Central memory CD8-positive, alpha-beta T cell (primary cell): ENCODE measurements around the gene CTNND2.

ENCODE experiments used
- ATAC-seq: fragments of 150-1000 bp; cut with Tn5 transposase; replicated peaks from 2 replicates; pipeline ENCODE4 v1.10.0; 2022; ENCODE audit warnings: mild to moderate bottlenecking, moderate FRiP score, moderate number of reproducible peaks; ENCODE audit not compliant: poor library complexity, severe bottlenecking; ENCODE audit errors: extremely low read depth
- DNase-seq, 2 donors: peaks; one replicate each; pipeline ENCODE4 v3.0.0; 2021; ENCODE audit warnings: low spot score in 2 of 2
- H3K27ac Mint-ChIP-seq: one replicate; pipeline ENCODE4 v1.8.0; 2022; ENCODE audit warnings: low read depth, mild to moderate bottlenecking, moderate library complexity, mixed read lengths
- H3K27me3 Mint-ChIP-seq: one replicate; pipeline ENCODE4 v1.8.0; 2022; ENCODE audit warnings: mixed read lengths
- H3K36me3 Mint-ChIP-seq: one replicate; pipeline ENCODE4 v1.8.0; 2022; ENCODE audit warnings: mild to moderate bottlenecking, moderate library complexity, mixed read lengths; ENCODE audit not compliant: insufficient read depth
- H3K4me1 Mint-ChIP-seq: one replicate; pipeline ENCODE4 v1.8.0; 2022; ENCODE audit warnings: mixed read lengths
- H3K4me3 Mint-ChIP-seq: one replicate; pipeline ENCODE4 v1.8.0; 2022; ENCODE audit warnings: mild to moderate bottlenecking, moderate library complexity, mixed read lengths
- H3K9me3 Mint-ChIP-seq: one replicate; pipeline ENCODE4 v1.8.0; 2022; ENCODE audit warnings: mixed read lengths

The CTNND2 gene

DNA sequence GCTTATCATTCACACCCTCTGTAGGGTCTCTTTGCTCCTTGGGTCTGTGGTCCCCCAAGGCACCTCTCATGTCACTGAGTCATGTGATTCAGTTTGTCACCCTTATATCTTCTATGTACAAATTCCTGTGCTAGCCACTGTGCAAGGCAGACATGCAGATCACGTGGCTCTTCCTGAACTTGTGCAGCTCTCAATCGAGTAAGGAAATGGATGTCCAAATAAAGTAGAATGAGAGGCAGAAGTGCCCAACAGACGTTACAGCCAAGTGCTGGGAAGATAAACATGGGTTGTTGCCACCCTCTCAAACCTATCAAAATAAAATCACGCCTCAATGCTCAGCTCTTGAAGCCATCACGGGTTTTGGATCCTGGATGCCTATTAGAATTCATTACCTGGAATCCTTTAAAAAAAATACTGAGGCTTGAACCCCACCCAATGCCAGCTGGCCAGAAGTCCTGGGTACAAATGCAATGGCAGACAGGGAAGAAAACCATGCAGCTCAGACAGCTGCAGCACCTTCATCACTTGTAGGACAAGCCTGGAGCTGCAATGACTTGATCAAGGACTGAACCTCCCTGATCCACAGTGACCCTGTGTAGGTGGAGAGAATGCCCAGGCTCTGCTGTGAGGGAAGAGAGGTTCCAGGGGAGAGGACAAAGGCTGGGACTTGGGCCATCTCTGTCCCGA is 914.5 kb downstream of the CTNND2 start:
- Mint-ChIP-seq H3K27me3 (peaks cover 21% of the 10 kb centered on the region), H3K27ac (no peak overlapping the region), H3K4me3 (no peak overlapping the region), H3K36me3 (no peaks in the 10 kb centered on the region), H3K4me1 (peaks cover 7% of the 10 kb centered on the region), H3K9me3 (no peaks in the 10 kb centered on the region)
- ATAC-seq (no peak), DNase-seq (no peak)

DNA sequence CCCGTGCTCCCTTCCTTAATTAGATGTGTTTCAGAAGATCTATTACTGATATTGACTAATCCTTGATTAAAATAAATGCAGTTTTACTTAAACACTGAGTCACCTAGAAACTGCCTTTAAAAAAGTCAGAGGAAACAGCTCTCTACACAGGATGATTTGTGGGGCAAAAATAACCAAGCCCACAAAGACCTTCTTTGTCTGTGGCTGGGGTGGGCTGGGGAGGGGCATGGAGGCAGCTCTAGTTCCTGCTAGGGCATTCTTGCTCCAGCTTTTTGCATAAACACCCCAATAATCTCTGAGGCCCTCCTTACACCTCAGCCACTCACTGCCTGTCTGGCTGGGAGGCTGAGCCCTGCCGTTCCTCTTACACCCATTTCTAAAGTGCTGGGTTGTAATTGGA is 915.6 kb downstream of the CTNND2 start:
- H3K27me3 Mint-ChIP-seq, result peaks cover 18% of the 10 kb centered on the region
- DNase-seq, result no peak
- H3K36me3 Mint-ChIP-seq, result no peaks in the 10 kb centered on the region
- no peaks in the 10 kb centered on the region for H3K9me3 Mint-ChIP-seq
- no peak for ATAC-seq
- H3K4me3 Mint-ChIP-seq, result no peak overlapping the region
- H3K4me1 Mint-ChIP-seq, result peaks cover 7% of the 10 kb centered on the region
- H3K27ac Mint-ChIP-seq, result no peak overlapping the region

DNA sequence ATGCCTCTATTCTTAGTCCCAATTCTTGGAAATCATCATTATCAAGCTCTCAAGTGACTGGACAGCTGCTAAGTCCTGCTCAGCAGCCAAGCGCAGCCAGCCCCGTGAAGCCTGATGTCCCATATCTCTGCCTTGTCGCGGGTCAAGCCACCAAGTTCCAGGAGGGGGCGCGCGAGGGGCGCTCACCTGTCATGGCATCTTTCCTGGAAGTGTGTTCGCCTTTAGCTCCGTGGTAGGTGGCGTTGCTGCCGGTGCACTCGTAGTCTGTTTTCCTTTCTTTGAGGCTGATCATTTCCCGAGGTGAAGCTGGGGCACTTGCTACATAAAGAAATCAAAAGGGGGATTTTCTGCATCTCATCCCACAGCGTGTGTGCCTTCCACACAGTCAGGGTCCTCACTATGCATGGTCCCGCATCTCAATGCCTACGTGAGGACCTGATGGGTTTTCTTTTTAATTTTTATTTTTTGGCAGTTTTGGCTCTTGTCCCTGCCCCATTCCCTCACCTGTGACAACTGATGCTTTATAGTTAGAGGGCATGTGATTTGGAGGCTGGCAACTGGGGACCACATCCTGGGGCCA is 916.2 kb downstream of the CTNND2 start:
- ATAC-seq (peak; percentile 24), DNase-seq (peak in 1 of 2 donors; percentile 19)
- H3K27me3 Mint-ChIP-seq, result peaks cover 18% of the 10 kb centered on the region
- peaks cover 7% of the 10 kb centered on the region for H3K4me1 Mint-ChIP-seq
- H3K9me3 Mint-ChIP-seq, result no peaks in the 10 kb centered on the region
- H3K4me3 Mint-ChIP-seq, result no peak overlapping the region
- no peaks in the 10 kb centered on the region for H3K36me3 Mint-ChIP-seq
- no peak overlapping the region for H3K27ac Mint-ChIP-seq

GRCh38 chr5:10987276-10987924 is 916.8 kb downstream of the CTNND2 start:
- H3K4me3 Mint-ChIP-seq, result no peak overlapping the region
- DNase-seq, result no peak
- H3K4me1 Mint-ChIP-seq, result peaks cover 7% of the 10 kb centered on the region
- H3K27me3 Mint-ChIP-seq, result peaks cover 18% of the 10 kb centered on the region
- no peaks in the 10 kb centered on the region for H3K36me3 Mint-ChIP-seq
- no peaks in the 10 kb centered on the region for H3K9me3 Mint-ChIP-seq
- no peak for ATAC-seq
- no peak overlapping the region for H3K27ac Mint-ChIP-seq

- Mint-ChIP-seq H3K4me3 (no peak overlapping the region), H3K27me3 (peaks cover 18% of the 10 kb centered on the region), H3K27ac (no peak overlapping the region), H3K36me3 (no peaks in the 10 kb centered on the region), H3K4me1 (peaks cover 7% of the 10 kb centered on the region), H3K9me3 (no peaks in the 10 kb centered on the region)
- DNase-seq, result no peak
- no peak for ATAC-seq
These were observed 918.5 kb downstream of the CTNND2 start for GRCh38 chr5:10985721-10986110.

GRCh38 chr5:10985091-10985720 is 919.0 kb downstream of the CTNND2 start:
- DNase-seq (no peak), ATAC-seq (no peak)
- Mint-ChIP-seq H3K27ac (no peak overlapping the region), H3K4me1 (peaks cover 7% of the 10 kb centered on the region), H3K36me3 (no peaks in the 10 kb centered on the region), H3K27me3 (peaks cover 18% of the 10 kb centered on the region), H3K4me3 (no peak overlapping the region), H3K9me3 (no peaks in the 10 kb centered on the region)

GRCh38 chr5:10984021-10984715 is 920.1 kb downstream of the CTNND2 start:
- Mint-ChIP-seq H3K36me3 (no peaks in the 10 kb centered on the region), H3K27ac (no peak overlapping the region), H3K27me3 (peaks cover 18% of the 10 kb centered on the region)

DNA sequence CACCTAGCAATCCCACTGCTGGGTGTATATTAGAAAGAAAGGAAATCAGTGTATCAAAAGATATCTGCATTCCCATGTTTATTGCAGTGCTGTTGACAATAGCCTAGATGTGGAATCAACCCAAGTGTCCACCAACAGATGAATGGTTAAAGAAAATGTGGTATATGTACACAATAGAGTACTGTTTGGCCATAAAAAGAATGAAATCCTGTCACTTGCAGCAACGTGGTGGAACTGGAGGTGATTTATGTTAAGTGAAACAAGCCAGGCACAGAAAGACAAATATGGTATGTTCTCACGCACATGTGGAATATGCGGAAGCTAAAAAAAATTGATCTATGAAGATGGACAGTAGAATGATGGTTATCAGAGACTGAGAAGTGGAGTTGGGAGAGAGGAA is 921.6 kb downstream of the CTNND2 start:
- Mint-ChIP-seq H3K27ac (no peak overlapping the region), H3K4me1 (peaks cover under 1% of the 10 kb centered on the region), H3K36me3 (no peaks in the 10 kb centered on the region), H3K4me3 (no peak overlapping the region), H3K27me3 (peaks cover 9% of the 10 kb centered on the region), H3K9me3 (no peaks in the 10 kb centered on the region)
- ATAC-seq (no peak), DNase-seq (no peak)

More at GRCh38 chr5:10984021-10984715, 920.1 kb downstream of the CTNND2 start:
- Mint-ChIP-seq H3K9me3 (no peaks in the 10 kb centered on the region), H3K4me1 (peaks cover 7% of the 10 kb centered on the region), H3K4me3 (no peak overlapping the region)
- DNase-seq (no peak), ATAC-seq (no peak)

DNA sequence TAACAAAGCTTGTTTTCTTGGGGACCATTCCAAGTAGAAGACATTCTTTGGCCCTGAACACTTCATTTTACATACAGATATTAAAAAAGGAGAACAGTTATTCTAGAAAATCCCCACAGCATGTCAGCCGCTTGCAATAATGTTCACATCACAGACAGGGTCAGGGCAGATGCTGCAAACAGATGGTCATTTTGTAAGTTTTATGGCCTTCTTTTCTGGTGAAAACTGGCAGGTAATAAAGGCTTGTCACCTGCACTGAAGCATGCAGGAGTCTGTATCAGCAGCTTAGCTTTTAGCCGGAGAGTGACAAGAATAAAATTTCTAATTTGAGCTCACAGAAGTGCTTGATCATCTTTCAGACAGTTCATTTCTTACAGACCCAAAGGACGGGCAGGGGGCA is 922.3 kb downstream of the CTNND2 start:
- H3K4me1 Mint-ChIP-seq, result no peaks in the 10 kb centered on the region
- H3K9me3 Mint-ChIP-seq, result no peaks in the 10 kb centered on the region
- no peak overlapping the region for H3K4me3 Mint-ChIP-seq

GRCh38 chr5:10977011-10977410 is 927.2 kb downstream of the CTNND2 start:
- H3K4me3 Mint-ChIP-seq, result no peak overlapping the region
- ATAC-seq, result no peak

More for the DNA sequence above, 922.3 kb downstream of the CTNND2 start:
- no peak for DNase-seq
- ATAC-seq, result no peak
- no peak overlapping the region for H3K27ac Mint-ChIP-seq
- H3K27me3 Mint-ChIP-seq, result peaks cover 2% of the 10 kb centered on the region
- no peaks in the 10 kb centered on the region for H3K36me3 Mint-ChIP-seq

DNA sequence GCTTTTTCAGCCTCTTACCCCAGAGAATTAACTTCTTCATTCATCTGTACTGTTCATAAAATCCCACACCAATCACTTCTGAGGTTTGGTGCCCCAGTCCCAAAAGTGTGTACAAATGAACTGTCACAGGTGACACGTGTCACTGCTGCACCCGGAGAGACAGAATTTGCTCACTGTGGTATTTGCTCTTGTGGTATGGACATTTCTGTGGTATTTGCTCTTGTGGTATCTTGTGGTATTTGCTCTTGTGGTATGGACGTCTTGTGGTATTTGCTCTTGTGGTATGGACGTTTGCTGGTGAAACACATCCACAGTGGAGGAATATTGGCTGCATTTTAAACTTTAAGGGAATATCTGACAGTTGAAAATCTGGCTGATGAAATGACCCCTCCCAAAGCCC is 928.3 kb downstream of the CTNND2 start:
- H3K27me3 Mint-ChIP-seq, result no peaks in the 10 kb centered on the region
- H3K9me3 Mint-ChIP-seq, result no peaks in the 10 kb centered on the region
- H3K4me1 Mint-ChIP-seq, result no peaks in the 10 kb centered on the region
- H3K36me3 Mint-ChIP-seq, result no peaks in the 10 kb centered on the region
- DNase-seq (no peak), ATAC-seq (no peak)
- no peak overlapping the region for H3K4me3 Mint-ChIP-seq
- H3K27ac Mint-ChIP-seq, result no peak overlapping the region

More at GRCh38 chr5:10977011-10977410, 927.2 kb downstream of the CTNND2 start:
- Mint-ChIP-seq H3K27me3 (no peaks in the 10 kb centered on the region), H3K9me3 (no peaks in the 10 kb centered on the region), H3K27ac (no peak overlapping the region), H3K36me3 (no peaks in the 10 kb centered on the region), H3K4me1 (no peaks in the 10 kb centered on the region)
- no peak for DNase-seq

DNA sequence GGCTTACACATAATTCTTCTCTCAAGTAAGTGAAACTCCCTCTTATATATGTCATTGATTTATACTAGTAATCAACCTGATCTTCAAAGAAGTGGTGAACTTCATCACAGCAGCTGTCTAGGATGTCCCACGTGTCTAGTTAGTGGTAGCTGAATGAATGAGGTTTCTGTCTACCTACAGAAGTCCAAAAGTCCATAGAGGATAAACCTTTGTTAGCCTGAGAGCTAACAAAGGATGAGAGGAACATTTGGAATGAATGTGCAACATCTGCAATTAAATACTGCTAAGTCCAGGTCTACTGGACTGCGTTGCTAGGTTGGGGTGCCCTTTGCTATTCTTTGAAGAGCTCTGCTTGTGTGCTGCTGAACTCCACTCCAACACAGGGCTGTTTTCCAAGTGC is 929.4 kb downstream of the CTNND2 start:
- ATAC-seq, result no peak
- DNase-seq, result no peak
- Mint-ChIP-seq H3K27ac (no peak overlapping the region), H3K4me3 (no peak overlapping the region), H3K9me3 (no peaks in the 10 kb centered on the region), H3K4me1 (no peaks in the 10 kb centered on the region), H3K36me3 (no peaks in the 10 kb centered on the region), H3K27me3 (no peaks in the 10 kb centered on the region)
